GM21390 (cell line): ENCODE results near the gene MRPL12.

Experiments used
- ATAC-seq: cut with Tn5 transposase; IDR thresholded peaks from one replicate; pipeline ENCODE4 v1.9.1; 2021; ENCODE audit not compliant: unreplicated experiment

Gene MRPL12

DNA sequence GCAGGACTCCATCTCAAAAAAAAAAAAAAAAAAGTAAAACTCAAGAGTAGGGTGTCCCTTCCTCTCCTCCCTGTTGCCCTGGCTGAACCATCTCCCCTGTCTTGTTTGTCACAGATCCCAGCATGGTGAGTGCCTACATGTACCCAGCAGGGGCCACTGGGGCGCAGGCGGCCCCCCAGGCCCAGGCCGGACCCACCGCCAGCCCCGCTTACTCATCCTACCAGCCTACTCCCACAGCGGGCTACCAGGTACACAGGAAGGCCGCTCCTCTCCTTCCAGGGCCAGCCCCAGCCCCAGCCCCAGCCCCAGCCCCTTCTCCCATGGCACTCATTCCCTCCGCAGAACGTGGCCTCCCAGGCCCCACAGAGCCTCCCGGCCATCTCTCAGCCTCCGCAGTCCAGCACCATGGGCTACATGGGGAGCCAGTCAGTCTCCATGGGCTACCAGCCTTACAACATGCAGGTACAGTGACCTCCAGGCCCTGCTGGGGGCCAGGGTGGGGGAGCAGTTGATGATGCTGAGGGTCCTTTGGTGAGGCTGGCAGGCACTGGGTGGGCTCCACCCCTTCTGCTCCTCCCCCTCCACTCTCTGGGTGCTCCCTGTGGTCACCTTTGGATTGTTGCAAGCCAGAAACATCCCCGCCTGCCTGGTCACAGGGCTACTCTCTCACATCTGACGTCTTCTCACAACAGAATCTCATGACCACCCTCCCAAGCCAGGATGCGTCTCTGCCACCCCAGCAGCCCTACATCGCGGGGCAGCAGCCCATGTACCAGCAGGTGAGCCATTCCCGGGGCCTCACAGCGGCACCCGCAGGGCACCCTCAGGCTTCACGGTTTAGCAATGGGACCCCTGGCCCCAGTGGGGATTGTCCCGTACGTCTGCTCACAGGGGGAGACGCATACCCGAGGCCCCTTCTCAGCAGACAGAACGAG is 2.5 kb upstream of the MRPL12 start:
- ATAC-seq: no peak

DNA sequence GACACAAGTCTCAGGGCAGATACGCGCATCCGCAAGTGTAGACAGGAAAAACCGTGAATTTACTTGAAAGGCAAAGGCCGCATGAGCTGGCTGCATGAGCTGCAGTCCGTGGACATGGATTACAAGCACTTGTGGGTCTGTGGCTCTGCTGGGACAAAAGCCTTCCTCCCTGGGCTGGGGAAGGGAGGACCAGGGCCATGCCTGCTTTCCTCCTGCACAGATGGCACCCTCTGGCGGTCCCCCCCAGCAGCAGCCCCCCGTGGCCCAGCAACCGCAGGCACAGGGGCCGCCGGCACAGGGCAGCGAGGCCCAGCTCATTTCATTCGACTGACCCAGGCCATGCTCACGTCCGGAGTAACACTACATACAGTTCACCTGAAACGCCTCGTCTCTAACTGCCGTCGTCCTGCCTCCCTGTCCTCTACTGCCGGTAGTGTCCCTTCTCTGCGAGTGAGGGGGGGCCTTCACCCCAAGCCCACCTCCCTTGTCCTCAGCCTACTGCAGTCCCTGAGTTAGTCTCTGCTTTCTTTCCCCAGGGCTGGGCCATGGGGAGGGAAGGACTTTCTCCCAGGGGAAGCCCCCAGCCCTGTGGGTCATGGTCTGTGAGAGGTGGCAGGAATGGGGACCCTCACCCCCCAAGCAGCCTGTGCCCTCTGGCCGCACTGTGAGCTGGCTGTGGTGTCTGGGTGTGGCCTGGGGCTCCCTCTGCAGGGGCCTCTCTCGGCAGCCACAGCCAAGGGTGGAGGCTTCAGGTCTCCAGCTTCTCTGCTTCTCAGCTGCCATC is 1.7 kb upstream of the MRPL12 start:
- ATAC-seq: no peak

DNA sequence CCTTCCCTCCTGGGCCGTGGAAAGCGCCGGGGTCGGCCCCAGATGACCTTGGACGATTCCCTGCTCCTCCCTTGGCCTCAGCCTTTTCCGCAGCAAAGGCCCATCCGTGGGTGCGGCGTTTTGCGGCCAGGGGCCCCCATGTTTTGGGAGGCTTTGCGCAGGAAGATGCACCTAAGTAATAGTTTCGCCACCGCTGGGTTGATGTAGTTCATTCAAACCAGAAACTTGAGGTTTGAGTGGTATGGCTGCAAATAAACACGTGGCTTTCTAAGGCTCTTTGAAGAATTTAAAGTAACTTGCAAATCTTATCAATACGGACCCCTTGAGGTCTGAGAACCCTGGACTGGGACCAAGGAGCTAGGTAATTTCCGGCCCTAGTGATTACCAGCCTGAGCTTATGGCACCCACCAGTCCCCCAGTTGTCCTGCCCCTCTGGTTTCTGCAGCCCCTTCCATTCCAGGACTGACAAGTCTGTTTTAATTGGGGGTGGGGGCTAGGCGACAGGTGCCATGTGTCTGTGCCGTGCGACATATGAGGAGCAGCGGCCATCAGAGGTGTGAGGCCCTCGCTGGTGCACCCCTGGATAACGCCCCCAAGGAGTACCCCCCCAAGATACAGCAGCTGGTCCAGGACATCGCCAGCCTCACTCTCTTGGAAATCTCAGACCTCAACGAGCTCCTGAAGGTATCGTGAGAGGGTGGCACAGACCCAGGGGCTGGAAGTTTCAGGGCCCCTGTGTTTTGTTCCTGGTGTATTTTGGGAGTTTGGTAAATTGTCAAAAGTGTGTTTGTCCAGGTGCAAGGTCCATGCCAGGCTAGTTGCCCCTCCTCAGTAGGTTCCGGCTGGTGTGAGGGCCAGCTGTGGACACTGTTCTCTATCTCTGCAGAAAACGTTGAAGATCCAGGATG is 834 bp downstream of the MRPL12 start:
- ATAC-seq: peak; percentile 1

DNA sequence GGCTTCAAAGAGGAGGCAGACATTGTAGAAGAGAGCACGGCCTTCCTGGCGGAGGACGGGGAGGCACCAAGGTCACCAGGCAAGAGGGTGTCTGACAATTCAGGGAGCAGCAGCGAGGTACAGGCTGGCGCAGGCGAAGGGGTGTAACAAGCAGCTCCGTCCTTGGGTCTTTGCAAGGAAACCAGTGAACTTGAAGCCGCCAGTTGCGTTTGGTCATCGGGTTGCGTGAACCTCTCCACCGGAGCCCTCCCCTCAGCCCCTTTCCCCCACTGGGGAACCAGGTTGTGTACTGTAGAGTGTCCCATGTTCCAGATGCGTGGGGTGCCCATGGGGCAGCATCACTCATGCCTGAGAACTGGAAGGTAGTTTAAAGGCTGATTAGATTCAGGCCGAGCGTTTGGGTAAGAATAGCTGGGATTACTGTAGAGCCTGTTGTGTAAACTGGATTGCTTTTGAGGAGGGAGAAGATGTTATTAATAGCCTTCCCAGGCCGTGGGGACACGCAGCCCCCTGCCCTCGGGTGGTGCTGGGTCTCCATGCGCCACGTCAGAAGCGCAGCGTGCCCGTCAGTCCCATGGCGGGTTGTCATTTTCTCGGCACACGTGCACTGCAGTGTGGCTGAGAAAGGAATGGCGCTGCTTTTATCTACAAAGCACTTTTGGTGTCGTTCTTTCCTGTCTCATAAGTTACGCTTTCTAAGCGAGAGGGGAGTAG is 2.5 kb downstream of the MRPL12 start:
- no peak for ATAC-seq

DNA sequence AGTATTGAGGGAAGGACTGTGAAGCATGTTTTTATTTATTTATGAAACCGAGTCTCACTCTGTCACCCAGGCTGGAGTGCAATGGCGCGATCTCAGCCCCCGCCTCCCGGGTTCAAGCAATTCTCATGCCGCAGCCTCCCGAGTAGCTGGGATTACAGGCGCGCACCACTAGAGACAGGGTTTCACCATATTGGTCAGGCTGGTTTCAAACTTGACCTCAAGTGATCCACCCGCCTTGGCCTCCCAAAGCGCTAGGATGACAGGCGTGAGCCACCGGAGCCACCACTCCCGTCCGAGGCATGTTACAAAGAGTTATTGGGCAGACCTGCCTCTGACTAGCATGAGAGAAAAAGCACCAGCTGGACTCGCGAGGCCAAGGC is 3.1 kb downstream of the MRPL12 start:
- no peak for ATAC-seq

DNA sequence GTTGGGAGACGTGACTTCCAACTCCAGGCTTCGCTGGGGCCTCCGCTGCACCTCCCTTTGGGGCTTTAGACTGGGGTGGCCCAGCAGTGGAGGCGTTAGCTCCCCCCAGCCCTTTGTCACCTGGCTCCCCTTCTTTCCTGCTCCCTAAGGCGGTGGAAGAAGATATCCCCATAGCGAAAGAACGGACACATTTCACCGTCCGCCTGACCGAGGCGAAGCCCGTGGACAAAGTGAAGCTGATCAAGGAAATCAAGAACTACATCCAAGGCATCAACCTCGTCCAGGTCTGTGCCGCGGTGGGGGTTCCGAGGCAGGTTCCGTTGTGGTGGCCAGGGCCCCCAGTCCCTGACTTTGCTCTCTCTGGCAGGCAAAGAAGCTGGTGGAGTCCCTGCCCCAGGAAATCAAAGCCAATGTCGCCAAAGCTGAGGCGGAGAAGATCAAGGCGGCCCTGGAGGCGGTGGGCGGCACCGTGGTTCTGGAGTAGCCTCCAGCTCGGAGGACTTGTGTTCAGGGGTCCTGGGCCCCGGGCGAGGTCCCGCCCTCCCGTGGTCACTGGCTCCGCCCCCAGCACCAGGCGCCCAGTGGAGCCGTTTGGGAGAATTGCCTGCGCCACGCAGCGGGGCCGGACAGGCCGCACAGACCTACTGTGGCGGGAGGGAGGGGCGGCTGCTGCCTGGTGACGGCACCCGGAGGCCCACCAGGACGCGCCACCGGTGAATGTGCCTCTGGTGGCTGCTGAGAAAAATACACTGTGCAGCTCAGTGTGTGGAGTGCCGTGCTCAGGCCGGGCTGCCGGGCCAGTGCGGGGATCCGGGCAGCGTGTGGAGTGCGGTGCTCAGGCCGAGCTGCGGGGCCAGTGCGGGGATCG is 3.8 kb downstream of the MRPL12 start:
- ATAC-seq: no peak

DNA sequence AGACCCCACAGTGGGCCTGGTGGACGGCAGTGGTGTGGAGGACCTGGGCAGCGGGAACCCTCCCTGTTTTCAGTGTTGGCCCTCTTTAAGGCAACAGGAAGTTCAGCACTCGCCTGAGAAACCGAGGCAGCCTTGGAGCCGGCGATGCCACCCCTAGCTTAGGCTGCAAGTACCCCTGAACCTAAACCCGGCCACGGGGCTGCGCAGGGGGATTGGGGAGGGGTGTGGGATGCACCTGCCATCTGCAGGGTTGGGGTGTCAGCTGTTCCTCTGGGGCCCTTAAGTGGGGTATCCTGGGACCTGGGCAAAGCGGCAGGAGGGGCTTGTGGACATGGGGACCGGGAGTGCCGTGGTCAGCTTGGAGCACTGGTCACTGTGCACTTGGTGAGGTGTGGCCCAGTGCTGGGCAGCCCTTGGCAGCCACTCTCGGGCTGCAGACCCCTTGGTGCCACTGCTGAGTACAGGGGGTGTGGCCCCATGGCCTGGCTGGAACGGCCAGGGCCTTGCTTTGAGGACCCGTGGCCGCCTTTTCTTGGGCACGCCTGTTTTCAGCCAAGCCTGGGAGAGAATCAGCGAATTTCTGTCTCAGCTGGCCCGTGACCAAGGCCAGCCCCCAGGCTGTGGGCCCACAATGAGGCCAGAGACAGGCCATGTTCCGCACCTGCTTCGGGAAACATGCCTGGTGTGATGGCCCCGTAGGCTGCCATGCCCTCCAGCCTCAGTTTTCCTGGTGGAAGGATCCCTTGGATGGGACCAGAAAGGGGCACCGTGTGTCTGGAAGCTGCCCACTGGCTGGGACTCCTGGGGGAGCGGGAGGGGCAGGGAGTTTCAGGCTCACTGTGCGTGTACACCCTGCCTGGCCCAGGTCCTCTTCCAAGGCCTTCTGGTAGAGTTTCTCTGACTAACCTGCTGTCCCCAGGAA is 4.8 kb downstream of the MRPL12 start:
- no peak for ATAC-seq

DNA sequence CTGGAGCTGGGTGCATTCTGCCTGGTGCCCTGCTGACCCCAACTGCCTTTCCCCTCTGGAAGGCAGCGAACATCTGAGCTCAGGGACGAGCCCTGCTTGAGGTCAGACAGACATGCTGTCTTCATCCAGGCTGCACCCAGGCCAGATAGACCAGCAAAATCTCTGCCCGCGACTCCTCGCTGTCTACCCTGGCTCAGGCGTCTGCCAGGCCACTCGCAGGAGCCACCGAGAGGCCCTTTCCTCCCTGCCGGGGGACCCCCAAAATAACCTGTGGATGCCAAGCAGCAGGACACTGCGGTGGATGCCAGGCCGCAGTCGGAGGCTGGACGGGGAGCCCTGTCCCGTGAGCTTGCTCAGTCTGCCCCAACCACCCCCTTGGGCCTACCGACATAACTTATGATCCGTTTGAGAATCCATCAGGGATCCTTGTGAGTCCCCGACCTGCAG is 5.6 kb downstream of the MRPL12 start:
- ATAC-seq: no peak

DNA sequence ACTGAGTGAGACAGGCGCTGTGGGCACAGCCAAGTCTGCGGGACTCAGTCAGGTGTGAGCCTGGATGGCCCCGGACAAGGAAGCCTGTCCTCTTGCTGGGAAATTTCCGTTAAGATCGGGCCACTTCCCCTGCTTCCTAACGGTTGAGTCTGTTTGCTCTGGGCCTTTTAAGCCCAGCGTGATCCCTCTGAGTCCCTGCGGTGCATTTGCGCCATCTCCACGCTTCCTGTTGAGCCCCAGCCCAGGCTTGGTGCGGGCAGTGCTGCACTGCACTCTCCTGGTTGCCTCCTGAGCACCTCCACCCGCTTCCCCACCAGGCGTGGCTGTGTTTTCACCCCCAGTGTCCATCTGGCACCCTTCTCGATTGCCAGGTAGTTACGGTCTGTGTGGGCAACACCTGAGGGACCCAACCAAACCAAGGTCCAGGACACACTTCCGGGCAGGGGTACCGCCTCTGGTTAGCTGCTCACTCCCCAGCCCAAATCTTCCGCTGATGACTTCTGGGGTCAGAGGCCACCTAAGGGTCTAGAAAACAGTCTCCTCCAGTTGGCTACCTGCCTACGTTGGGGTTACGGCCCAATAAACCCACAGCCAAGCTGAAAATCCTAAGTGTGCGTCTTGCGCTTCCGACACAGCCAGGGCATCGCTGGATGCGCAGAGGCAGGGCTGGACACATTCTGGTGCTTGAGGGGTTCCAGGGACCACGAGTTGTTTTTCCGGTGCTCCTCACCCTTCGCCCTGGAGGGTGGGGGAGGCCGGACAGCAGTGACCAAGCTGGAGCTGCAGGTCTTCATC is 7.5 kb downstream of the MRPL12 start:
- no peak for ATAC-seq

DNA sequence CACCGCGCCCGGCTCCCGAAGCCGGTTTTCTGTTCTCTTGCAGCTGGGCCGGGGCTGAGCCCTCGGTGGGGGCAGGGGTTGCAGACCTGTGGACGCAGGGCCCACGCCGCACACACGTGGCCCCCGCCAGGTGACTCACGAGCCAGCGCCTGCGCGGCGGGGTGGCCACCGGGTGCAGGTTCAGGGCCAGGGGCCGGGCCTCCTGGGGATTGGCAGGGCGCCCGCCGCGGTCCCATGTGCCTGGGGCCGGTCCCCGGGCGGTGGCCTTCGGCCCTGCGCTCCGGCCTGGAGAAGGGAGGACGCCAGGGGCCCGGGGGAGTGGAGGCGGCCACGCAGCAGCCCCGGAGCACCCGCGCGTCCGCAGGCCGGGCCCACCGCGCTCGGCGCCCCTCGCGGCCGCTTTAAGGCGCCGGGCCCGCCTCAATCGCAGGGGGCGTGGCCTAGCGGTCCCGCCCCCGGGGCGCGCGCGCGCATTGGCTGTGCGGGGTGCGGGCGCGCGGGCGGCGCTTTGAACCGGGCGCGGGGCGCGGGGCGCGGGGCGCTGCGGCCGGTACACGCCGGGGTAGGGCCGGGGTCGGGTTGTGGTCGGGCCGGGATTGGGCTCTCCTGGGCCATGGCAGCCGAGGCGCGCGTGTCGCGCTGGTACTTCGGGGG is 8.8 kb downstream of the MRPL12 start, which contains the start of gene SLC25A10:
Gene SLC25A10 (plus strand): TSS at position 471 of the 654 bp plus-strand sequence. CDS start 143 bp downstream, at position 614.
- peak; percentile 63 for ATAC-seq

DNA sequence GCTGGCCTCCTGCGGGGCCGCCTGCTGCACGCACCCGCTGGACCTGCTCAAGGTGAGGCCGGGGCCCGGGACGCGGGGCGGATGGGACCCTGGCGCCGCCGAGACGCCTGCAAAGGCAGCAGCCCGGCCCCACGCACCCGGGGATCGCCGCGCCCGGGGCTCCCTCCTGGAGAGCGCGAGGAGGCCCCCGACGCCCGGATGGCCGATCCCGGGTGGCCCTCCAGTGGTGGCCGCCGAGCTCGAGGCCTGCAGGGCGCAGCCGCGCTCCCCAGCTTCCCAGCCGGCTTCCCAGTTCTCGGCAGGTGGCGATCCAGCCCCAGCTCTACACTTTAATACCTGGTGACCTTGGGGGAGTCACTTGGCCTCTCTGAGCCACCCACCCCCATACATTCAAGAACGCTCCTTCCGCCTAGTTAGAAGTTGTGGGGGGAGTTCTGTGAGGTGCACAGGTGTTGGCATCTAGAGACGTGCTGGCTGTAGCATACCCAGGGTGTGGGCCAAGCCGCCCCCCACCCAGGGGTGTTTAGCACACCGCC is 9.4 kb downstream of the MRPL12 start:
- ATAC-seq: peak; percentile 25

DNA sequence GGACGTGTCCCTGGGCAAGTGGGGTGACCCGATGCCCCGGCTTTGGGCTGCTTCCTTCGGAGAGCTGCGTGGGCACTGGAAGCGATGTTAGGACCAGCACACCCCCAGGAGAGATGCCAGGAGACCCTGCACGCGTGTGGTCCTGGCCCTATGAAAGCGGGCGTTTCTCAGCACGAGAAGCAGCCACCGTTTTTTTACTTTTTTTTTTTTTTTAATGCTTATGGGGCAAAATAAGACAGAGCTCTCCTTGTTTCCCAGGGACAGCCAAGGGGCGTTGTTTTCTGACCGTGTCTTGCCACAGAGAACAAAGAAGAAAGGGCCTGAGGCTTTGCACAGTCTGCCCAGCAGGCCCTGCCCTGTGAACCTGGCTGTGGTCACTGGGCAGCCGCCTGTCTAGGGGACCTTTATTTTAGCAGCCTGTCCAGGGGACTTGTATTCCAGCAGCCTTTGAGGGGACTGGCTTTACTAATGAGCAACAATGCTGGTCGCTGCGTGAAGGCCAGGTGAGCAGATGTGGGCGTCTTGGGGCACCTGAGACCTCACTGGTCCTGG is 9.9 kb downstream of the MRPL12 start:
- ATAC-seq: no peak

DNA sequence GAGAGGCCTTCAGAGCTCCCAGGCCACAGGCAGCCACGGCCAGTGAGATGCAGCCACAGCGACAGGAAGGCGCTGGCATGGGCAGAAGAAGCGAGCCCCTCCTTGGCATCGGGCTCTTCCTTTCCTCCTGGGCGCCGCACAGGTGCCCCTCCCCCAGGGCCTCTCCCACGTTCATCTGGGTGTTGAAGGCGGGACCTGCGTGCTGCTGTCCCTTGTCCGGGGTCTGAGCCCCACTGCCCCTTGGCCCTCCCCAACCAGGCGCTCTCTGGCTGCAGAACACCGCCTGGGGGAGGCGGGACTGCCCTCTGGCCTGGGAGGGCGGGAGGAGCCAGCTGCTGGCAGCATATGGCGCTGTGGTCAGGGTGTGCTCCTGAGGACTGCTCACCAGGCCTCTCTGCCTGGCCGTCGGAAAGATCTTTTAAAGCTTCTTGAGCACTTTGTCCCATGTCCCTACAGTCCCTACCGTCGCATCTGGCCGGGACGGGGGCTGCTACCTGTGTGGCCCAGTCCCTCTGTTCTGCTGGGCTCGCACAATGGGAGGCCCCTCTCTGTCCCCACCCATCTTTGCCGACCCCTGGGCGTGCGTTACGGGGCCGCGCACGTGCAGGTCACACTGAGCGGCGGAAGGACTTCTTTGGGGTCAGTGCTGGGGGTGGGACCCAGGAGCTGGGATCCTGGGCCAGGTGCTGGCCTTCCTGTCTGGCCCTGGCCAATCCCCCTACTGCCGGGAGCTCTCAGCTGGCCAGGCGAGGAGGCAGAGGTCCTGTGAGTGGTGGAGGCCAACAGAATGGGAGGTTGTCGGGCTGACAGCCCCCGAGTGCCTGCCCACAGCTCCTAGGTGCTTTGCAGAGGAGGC is 10.6 kb downstream of the MRPL12 start:
- no peak for ATAC-seq

DNA sequence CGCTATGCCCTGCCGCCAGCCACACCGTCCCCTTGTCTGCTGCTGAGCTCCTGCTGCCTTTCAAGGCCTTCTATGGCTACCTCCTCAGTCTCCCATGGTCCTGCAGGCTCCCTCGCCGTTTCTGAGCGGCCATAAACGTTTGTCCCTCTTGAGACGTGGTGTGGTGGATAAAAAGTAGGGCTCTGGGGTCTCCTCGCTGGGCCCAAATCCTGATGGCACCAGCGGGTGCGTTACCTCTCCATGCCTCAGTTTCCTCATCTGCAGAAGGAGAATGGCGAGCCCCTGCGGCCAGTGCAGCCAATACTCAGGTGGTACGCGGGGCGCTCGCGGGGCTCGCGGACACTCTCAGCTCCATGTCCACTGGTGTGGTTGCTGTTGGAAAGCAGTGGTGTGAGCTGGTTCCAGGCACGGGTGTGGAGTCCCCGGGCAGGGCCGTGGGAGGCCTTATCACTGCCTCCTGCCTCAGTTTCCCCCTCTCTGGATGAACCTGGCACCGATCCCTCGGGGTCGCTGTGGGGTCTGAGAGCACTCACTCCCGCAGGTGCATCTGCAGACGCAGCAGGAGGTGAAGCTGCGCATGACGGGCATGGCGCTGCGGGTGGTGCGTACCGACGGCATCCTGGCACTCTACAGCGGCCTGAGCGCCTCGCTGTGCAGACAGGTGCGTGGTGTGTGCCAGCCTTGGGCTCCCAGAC is 11.4 kb downstream of the MRPL12 start:
- ATAC-seq: no peak
